IMR-90 (cell line): ENCODE measurements around the gene MRPL20. TPM values are rescaled to one million over a fixed set of nuclear protein-coding genes. Genes with fewer than 3 reads are reported as not detected.
A peak's percentile ranks its signal among the peaks of the same experiment; 100 is the strongest.

Source experiments
- ATAC-seq: fragments of 200-7000 bp; cut with Tn5 transposase; 2 replicates; pipeline ENCODE4 v1.9.1; 2020; ENCODE audit warnings: low read depth, mild to moderate bottlenecking, moderate library complexity
- BruUV-seq: library from RNA; stranded (reverse); fragments of 400-500 nt; replicated peaks from 2 replicates; lab custom pipeline; 2021; lab: Mats Ljungman, UMichigan
- CTCF ChIA-PET: fragments of 300-600 bp; formaldehyde crosslinking; extraction: SDS; loops from one replicate; lab custom pipeline; 2021; ENCODE audit warnings: antibody characterized with exemption; lab: Yijun Ruan, JAX
- POLR2A ChIA-PET: fragments of 300-600 bp; sonication (Branson Sonifier 250); formaldehyde crosslinking; loops from one replicate; lab custom pipeline; 2022; ENCODE audit warnings: antibody characterized with exemption; ENCODE audit not compliant: unreplicated experiment; lab: Charles Lee
- DNase-seq: peaks from one replicate; pipeline ENCODE4 v3.0.0; 2013
- H2AFZ ChIP-seq: replicated peaks from 2 replicates; pipeline ENCODE3; 2013; ENCODE audit warnings: low read length, mild to moderate bottlenecking; ENCODE audit not compliant: poor library complexity
- H2AK5ac ChIP-seq: 2 replicates; pipeline ENCODE4 v1.6.1; 2013; ENCODE audit warnings: low read depth, low read length, inconsistent platforms
- H2AK9ac ChIP-seq: replicated peaks from 2 replicates; pipeline ENCODE3; 2013; ENCODE audit warnings: mild to moderate bottlenecking, low read depth, low read length, moderate library complexity; ENCODE audit not compliant: poor library complexity
- H2BK120ac ChIP-seq: 2 replicates; pipeline ENCODE4 v1.6.1; 2013; ENCODE audit warnings: low read depth, low read length, inconsistent platforms
- H2BK15ac ChIP-seq: 3 replicates; pipeline ENCODE4 v1.6.1; 2013; ENCODE audit warnings: low read depth, low read length, inconsistent platforms
- H2BK20ac ChIP-seq: 2 replicates; pipeline ENCODE4 v1.6.1; 2013; ENCODE audit warnings: low read depth, mild to moderate bottlenecking, inconsistent platforms, low read length, moderate library complexity
- H2BK5ac ChIP-seq: 2 replicates; pipeline ENCODE4 v1.6.1; 2013; ENCODE audit warnings: mild to moderate bottlenecking, low read depth, low read length, inconsistent platforms; ENCODE audit not compliant: poor library complexity, severe bottlenecking
- H3K14ac ChIP-seq: replicated peaks from 2 replicates; pipeline ENCODE4 v1.6.1; 2013; ENCODE audit warnings: low read depth, low read length, inconsistent platforms
- H3K18ac ChIP-seq: 2 replicates; pipeline ENCODE4 v1.6.1; 2013; ENCODE audit warnings: low read depth, low read length, control low read depth
- H3K23ac ChIP-seq: 2 replicates; pipeline ENCODE4 v1.6.1; 2013; ENCODE audit warnings: low read depth, low read length, inconsistent platforms
- H3K27ac ChIP-seq: 2 replicates; pipeline ENCODE4 v1.5.1; 2013; ENCODE audit warnings: mild to moderate bottlenecking, control low read depth, low read length; ENCODE audit not compliant: insufficient read depth
- H3K27me3 ChIP-seq: 2 replicates; pipeline ENCODE4 v1.6.1; 2013; ENCODE audit warnings: low read length; ENCODE audit not compliant: control insufficient read depth, insufficient read depth
- H3K36me3 ChIP-seq: 2 replicates; pipeline ENCODE4 v1.6.1; 2013; ENCODE audit warnings: low read length, mixed read lengths; ENCODE audit not compliant: control insufficient read depth, insufficient read depth
- H3K4ac ChIP-seq: 2 replicates; pipeline ENCODE4 v1.6.1; 2013; ENCODE audit warnings: low read depth, low read length, inconsistent platforms
- H3K4me1 ChIP-seq: 2 replicates; pipeline ENCODE4 v1.6.1; 2013; ENCODE audit warnings: low read length, mixed read lengths; ENCODE audit not compliant: control insufficient read depth, insufficient read depth
- H3K4me2 ChIP-seq: 2 replicates; pipeline ENCODE4 v1.6.1; 2013; ENCODE audit warnings: low read depth, mild to moderate bottlenecking, control low read depth, low read length, moderate library complexity
- H3K4me3 ChIP-seq: 2 replicates; pipeline ENCODE4 v1.5.1; 2013; ENCODE audit warnings: low read depth, mild to moderate bottlenecking, control low read depth, low read length, moderate library complexity; ENCODE audit not compliant: insufficient read depth
- H3K56ac ChIP-seq: 2 replicates; pipeline ENCODE4 v1.6.1; 2013; ENCODE audit warnings: low read length, inconsistent platforms; ENCODE audit not compliant: insufficient read depth; ENCODE audit errors: extremely low read depth
- H3K79me1 ChIP-seq, 2 experiments: 2 replicates each; pipeline ENCODE4 v1.6.1; 2013; ENCODE audit warnings: low read length in 2 of 2, inconsistent platforms in 1 of 2, low read depth in 1 of 2
- H3K9ac ChIP-seq: 2 replicates; pipeline ENCODE4 v1.6.1; 2013; ENCODE audit warnings: low read depth, low read length, control low read depth
- H3K9me1 ChIP-seq: 2 replicates; pipeline ENCODE4 v1.6.1; 2013; ENCODE audit warnings: low read length, inconsistent platforms; ENCODE audit not compliant: insufficient read depth
- H3K9me3 ChIP-seq: 2 replicates; pipeline ENCODE4 v1.6.1; 2013; ENCODE audit warnings: low read length; ENCODE audit not compliant: control insufficient read depth, insufficient read depth
- H4K20me1 ChIP-seq: 2 replicates; pipeline ENCODE4 v1.6.1; 2013; ENCODE audit warnings: low read length, inconsistent platforms; ENCODE audit not compliant: insufficient read depth
- H4K5ac ChIP-seq: 2 replicates; pipeline ENCODE4 v1.6.1; 2013; ENCODE audit warnings: mild to moderate bottlenecking, low read depth, low read length, control low read depth
- H4K8ac ChIP-seq, 2 experiments: 2 replicates each; pipeline ENCODE4 v1.6.1; 2013; ENCODE audit warnings: low read depth in 2 of 2, low read length in 2 of 2, control low read depth in 1 of 2, inconsistent platforms in 1 of 2
- H4K91ac ChIP-seq: 2 replicates; pipeline ENCODE4 v1.6.1; 2013; ENCODE audit warnings: low read depth, low read length, inconsistent platforms; ENCODE audit not compliant: insufficient read depth
- MXI1 ChIP-seq: IDR thresholded peaks from 2 replicates; pipeline ENCODE4 v1.6.1; 2012; ENCODE audit warnings: low read depth, mild to moderate bottlenecking, low read length, moderate library complexity, borderline replicate concordance
- NFE2L2 ChIP-seq: fragments of 150-350 bp; IDR thresholded peaks from 2 replicates; pipeline ENCODE4 v1.6.1; 2016; ENCODE audit warnings: low read depth, mild to moderate bottlenecking, low read length
- POLR2A ChIP-seq: IDR thresholded peaks from 2 replicates; pipeline ENCODE4 v1.6.1; 2012; ENCODE audit warnings: mild to moderate bottlenecking, low read depth, low read length
- WGBS, 2 experiments: methylation state at CpG; one replicate each; pipeline versions ENCODE4 v1.1.5 to v1.1.7; 2013; ENCODE audit warnings: missing lambda C conversion rate in 2 of 2; ENCODE audit not compliant: insufficient read length in 1 of 2; ENCODE audit errors: extremely low coverage in 2 of 2; 5-methylcytosine and 5-hydroxymethylcytosine counted together
- dilution Hi-C: fragments of 300-500 bp; cut with HindIII; formaldehyde crosslinking; loops from one replicate; pipeline ENCODE4 v1.14.3; 2018; ENCODE audit warnings: low sequenced_read_pairs; ENCODE audit not compliant: unreplicated experiment
- in situ Hi-C: fragments of 300-500 bp; cut with MboI; formaldehyde crosslinking; loops from 3 replicates; pipeline ENCODE4 v1.14.3; 2019; ENCODE audit warnings: low sequenced_read_pairs, inconsistent platforms, mixed read lengths
- intact Hi-C: fragments of 100-400 bp; cut with micrococcal nuclease; formaldehyde crosslinking; loops from 2 replicates; pipeline ENCODE4 v1.10.0; 2022
- polyA plus RNA-seq, 3 experiments: library from polyadenylated mRNA; depleted of rRNA; stranded (reverse); fragments of >200 nt; gene quantifications; 2 replicates each; pipeline ENCODE4 v1.2.3, GENCODE V29; 2012; ENCODE audit warnings: low replicate concordance in 1 of 3
- total RNA-seq: library from RNA; depleted of rRNA; stranded (reverse); fragments of >200 nt; gene quantifications from 2 replicates; pipeline ENCODE4 v1.2.3, GENCODE V29; 2012

The MRPL20 gene
- total and polyA plus RNA-seq, 2 of the 4 experiments (the other 2 are of a cell fraction), result 141 to 157 TPM

GRCh38 chr1:1432951-1433803 is 26.1 kb upstream of the MRPL20 start:
- TF ChIP-seq NFE2L2 (no peak), MXI1 (no peak), POLR2A (no peak)
- Histone ChIP-seq H2BK5ac (no peak overlapping the region), H2BK15ac (no peak overlapping the region), H3K9me1 (0 out of 2 replicates have a peak, but pooled peaks cover 7% of the 10 kb centered on the region), H3K4me2 (no peak overlapping the region), H3K79me1 (0 out of 4 replicates have a peak, but pooled peaks cover 0 to 3% of the 10 kb centered on the region in 2 experiments), H2BK20ac (no peak overlapping the region), H3K4me3 (no peak overlapping the region), H3K23ac (no peak overlapping the region), H3K27me3 (no peaks in the 10 kb centered on the region; the same call in 1 of the 2 replicates), H2AFZ (peak overlapping the region; percentile 82), H3K18ac (no peak overlapping the region), H3K36me3 (no peaks in the 10 kb centered on the region), H2AK5ac (0 out of 2 replicates have a peak overlapping the region, but pooled peaks have one; percentile 28), H4K8ac (peak overlapping the region in 1 of 2 experiments; percentile 76; a peak in 1 of 4 replicates), H2BK120ac (no peak overlapping the region), H2AK9ac (peak overlapping the region; percentile 61), H3K9ac (no peak overlapping the region), H4K91ac (no peak overlapping the region), H4K20me1 (no peaks in the 10 kb centered on the region), H3K4ac (no peak overlapping the region), H3K9me3 (no peaks in the 10 kb centered on the region), H3K4me1 (peaks cover 25% of the 10 kb centered on the region), H3K56ac (no peak overlapping the region), H3K14ac (0 out of 2 replicates have a peak overlapping the region, but pooled peaks have one; percentile 11), H4K5ac (no peak overlapping the region), H3K27ac (no peak overlapping the region; the same call in 1 of the 2 replicates)
- in situ Hi-C loops, result no loop called here
- 69% methylated on average over 10 of the region's 34 CpGs; no CpG with 5 or more reads in 1 of the 2 experiments for WGBS, 2 experiments
- dilution Hi-C loops, result no loop called here
- no TSS peak for BruUV-seq
- intact Hi-C loops, result no loop called here
- DNase-seq, result no peak
- no peak for ATAC-seq
- ChIA-PET POLR2A (no interaction called here), CTCF (interaction anchor here (0.6 kb wide), 1 partner anchor 132 kb away, joined by 5 read pairs; no protein-coding TSS in a partner anchor)
